ENCODE data around the gene IL1F10.

The IL1F10 gene

GRCh38 chr2:113046465-113046864, 21.3 kb upstream of the IL1F10 start:
- H3K4me3 ChIP-seq (ENCODE audit: control insufficient read depth in 1 of 7, extremely low read depth in 1 of 7, insufficient read depth in 4 of 7, low read depth in 2 of 7, low read length in 6 of 7), result no peak overlapping the region
- H3K36me3 ChIP-seq (ENCODE audit: control insufficient read depth in 4 of 4, insufficient read depth in 4 of 4, low read length in 3 of 4), result no peaks in the 10 kb centered on the region
- POLR2A ChIA-PET, result no interaction called here
- CTCF ChIA-PET, result interaction anchor here (0.8 kb wide), 1 partner anchor 10 kb away, joined by 3 read pairs; no protein-coding TSS in a partner anchor
- no peak overlapping the region for H3K27ac ChIP-seq (ENCODE audit: insufficient read depth in 1 of 2, low read depth in 1 of 2, low read length in 2 of 2, poor library complexity in 1 of 2, severe bottlenecking in 2 of 2)
- WGBS (ENCODE audit: insufficient coverage), result no CpG with 5 or more reads among the region's 5 CpGs
- no peaks in the 10 kb centered on the region for H3K4me1 ChIP-seq (ENCODE audit: control extremely low read depth in 1 of 4, control insufficient read depth in 4 of 4, insufficient read depth in 4 of 4, low read length in 3 of 4)
- peaks cover 0 to 4% (median 1%) of the 10 kb centered on the region in 5 experiments for H3K9me3 ChIP-seq (ENCODE audit: control extremely low read depth in 1 of 5, control insufficient read depth in 4 of 5, insufficient read depth in 2 of 5, low read depth in 1 of 5, low read length in 4 of 5)
- DNase-seq, result no peak
- H3K27me3 ChIP-seq (replicated peaks in 2 of 5; ENCODE audit: control insufficient read depth in 4 of 5, insufficient read depth in 5 of 5, low read length in 4 of 5), result no peaks in the 10 kb centered on the region

GRCh38 chr2:113050921-113051895, 16.6 kb upstream of the IL1F10 start:
- POLR2A ChIA-PET, result no interaction called here
- CTCF ChIA-PET, result no interaction called here
- DNase-seq, result no peak
- Histone ChIP-seq H3K4me3 (ENCODE audit: control insufficient read depth in 1 of 7, extremely low read depth in 1 of 7, insufficient read depth in 4 of 7, low read depth in 2 of 7, low read length in 6 of 7) (no peak overlapping the region), H3K9me3 (ENCODE audit: control extremely low read depth in 1 of 5, control insufficient read depth in 4 of 5, insufficient read depth in 2 of 5, low read depth in 1 of 5, low read length in 4 of 5) (peaks cover 1 to 24% (median 8%) of the 10 kb centered on the region in 5 experiments), H3K27me3 (replicated peaks in 2 of 5; ENCODE audit: control insufficient read depth in 4 of 5, insufficient read depth in 5 of 5, low read length in 4 of 5) (no peaks in the 10 kb centered on the region), H3K36me3 (ENCODE audit: control insufficient read depth in 4 of 4, insufficient read depth in 4 of 4, low read length in 3 of 4) (no peaks in the 10 kb centered on the region), H3K4me1 (ENCODE audit: control extremely low read depth in 1 of 4, control insufficient read depth in 4 of 4, insufficient read depth in 4 of 4, low read length in 3 of 4) (no peaks in the 10 kb centered on the region), H3K27ac (ENCODE audit: insufficient read depth in 1 of 2, low read depth in 1 of 2, low read length in 2 of 2, poor library complexity in 1 of 2, severe bottlenecking in 2 of 2) (no peak overlapping the region)
- WGBS (ENCODE audit: insufficient coverage), result 94% methylated on average over 37 of the region's 38 CpGs

DNA sequence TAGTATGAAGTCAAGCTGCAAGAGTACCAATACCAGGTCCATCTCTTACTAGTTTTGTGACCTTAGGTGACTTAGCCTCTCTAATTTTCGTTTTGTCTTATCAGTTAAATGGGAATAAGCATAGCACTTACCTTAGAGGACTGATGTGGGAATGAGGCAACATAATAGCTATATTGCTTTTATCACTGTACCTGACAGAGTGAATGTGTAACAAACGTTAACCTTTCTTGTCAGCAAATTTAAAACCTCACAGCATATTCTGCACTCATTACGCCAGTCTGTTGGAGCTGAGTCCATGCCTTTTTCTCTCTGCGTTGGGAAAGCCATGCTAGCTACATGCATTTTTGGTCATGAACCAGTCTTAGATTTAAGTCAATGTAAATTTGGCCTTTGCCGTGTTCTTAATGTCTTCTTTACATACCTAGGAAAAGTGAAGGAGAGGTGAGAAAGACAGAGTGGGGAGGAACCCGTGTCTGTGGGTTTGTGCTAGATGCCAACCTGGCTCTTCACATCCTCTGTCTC, 15.3 kb upstream of the IL1F10 start, which contains the start of gene IL36B:
Gene IL36B (minus strand): TSS at position 472 of the 522 bp plus-strand sequence.
- Histone ChIP-seq H3K4me1 (ENCODE audit: control extremely low read depth in 1 of 4, control insufficient read depth in 4 of 4, insufficient read depth in 4 of 4, low read length in 3 of 4) (no peaks in the 10 kb centered on the region), H3K27ac (ENCODE audit: insufficient read depth in 1 of 2, low read depth in 1 of 2, low read length in 2 of 2, poor library complexity in 1 of 2, severe bottlenecking in 2 of 2) (no peak within 1 kb of the TSS), H3K27me3 (replicated peaks in 2 of 5; ENCODE audit: control insufficient read depth in 4 of 5, insufficient read depth in 5 of 5, low read length in 4 of 5) (no peaks in the 10 kb centered on the region), H3K4me3 (ENCODE audit: control insufficient read depth in 1 of 7, extremely low read depth in 1 of 7, insufficient read depth in 4 of 7, low read depth in 2 of 7, low read length in 6 of 7) (no peak within 1 kb of the TSS), H3K9me3 (ENCODE audit: control extremely low read depth in 1 of 5, control insufficient read depth in 4 of 5, insufficient read depth in 2 of 5, low read depth in 1 of 5, low read length in 4 of 5) (peaks cover 1 to 24% (median 8%) of the 10 kb centered on the region in 5 experiments), H3K36me3 (ENCODE audit: control insufficient read depth in 4 of 4, insufficient read depth in 4 of 4, low read length in 3 of 4) (no peaks in the 10 kb centered on the region)
- ChIA-PET CTCF (no interaction called here), POLR2A (no interaction called here)
- WGBS (ENCODE audit: insufficient coverage), result 84% methylated on average over 5 of the region's 6 CpGs
- no peak for DNase-seq

DNA sequence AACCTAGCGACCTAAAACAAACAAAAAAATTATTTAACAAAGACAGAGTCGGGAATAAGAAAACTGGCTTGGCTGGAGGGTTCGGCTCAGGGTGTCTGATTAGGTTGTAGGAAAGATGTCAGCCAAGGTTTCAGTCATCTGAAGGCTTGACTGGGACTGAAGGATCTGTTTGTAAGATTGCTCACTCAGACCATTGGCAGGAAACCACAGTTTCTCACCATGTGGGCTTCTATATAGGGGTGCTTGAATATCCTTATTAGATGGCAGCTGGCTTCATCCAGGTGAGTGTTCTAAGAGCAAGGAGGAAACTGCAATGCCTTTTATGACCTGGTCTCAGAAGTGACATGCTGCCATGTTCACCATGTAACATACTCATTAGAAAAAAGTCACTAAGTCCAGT, 14.1 kb upstream of the IL1F10 start:
- Histone ChIP-seq H3K4me1 (ENCODE audit: control extremely low read depth in 1 of 4, control insufficient read depth in 4 of 4, insufficient read depth in 4 of 4, low read length in 3 of 4) (no peaks in the 10 kb centered on the region), H3K27ac (ENCODE audit: insufficient read depth in 1 of 2, low read depth in 1 of 2, low read length in 2 of 2, poor library complexity in 1 of 2, severe bottlenecking in 2 of 2) (no peak overlapping the region), H3K27me3 (replicated peaks in 2 of 5; ENCODE audit: control insufficient read depth in 4 of 5, insufficient read depth in 5 of 5, low read length in 4 of 5) (no peaks in the 10 kb centered on the region), H3K36me3 (ENCODE audit: control insufficient read depth in 4 of 4, insufficient read depth in 4 of 4, low read length in 3 of 4) (no peaks in the 10 kb centered on the region), H3K9me3 (ENCODE audit: control extremely low read depth in 1 of 5, control insufficient read depth in 4 of 5, insufficient read depth in 2 of 5, low read depth in 1 of 5, low read length in 4 of 5) (peaks cover 0 to 24% (median 8%) of the 10 kb centered on the region in 5 experiments), H3K4me3 (ENCODE audit: control insufficient read depth in 1 of 7, extremely low read depth in 1 of 7, insufficient read depth in 4 of 7, low read depth in 2 of 7, low read length in 6 of 7) (no peak overlapping the region)
- CTCF ChIA-PET, result no interaction called here
- no peak for DNase-seq
- POLR2A ChIA-PET, result no interaction called here
- 100% methylated on average over 2 of the region's 3 CpGs for WGBS (ENCODE audit: insufficient coverage)

DNA sequence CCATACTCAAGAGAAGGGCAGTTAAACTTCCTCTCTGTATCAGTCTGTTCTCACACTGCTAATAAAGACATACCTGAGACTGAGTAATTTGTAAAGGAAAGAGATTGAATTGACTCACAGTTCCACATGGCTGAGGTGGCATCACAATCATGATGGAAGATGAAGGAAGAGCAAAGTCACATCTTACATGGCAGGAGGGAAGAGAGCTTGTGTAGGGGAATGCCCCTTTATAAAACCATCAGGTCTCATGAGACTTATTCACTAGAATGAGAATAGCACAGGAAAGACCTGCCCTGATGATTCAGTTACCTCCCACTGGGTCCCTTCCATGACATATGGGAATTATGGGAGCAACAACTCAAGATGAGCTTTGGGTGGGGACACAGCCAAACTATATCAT, 13.7 kb upstream of the IL1F10 start:
- peaks cover 0 to 24% (median 8%) of the 10 kb centered on the region in 5 experiments for H3K9me3 ChIP-seq (ENCODE audit: control extremely low read depth in 1 of 5, control insufficient read depth in 4 of 5, insufficient read depth in 2 of 5, low read depth in 1 of 5, low read length in 4 of 5)
- ChIA-PET CTCF (interaction anchor here (1.1 kb wide), 1 partner anchor 14 kb away, joined by 3 read pairs; no protein-coding TSS in a partner anchor), POLR2A (no interaction called here)
- DNase-seq, result no peak
- no peak overlapping the region for H3K27ac ChIP-seq (ENCODE audit: insufficient read depth in 1 of 2, low read depth in 1 of 2, low read length in 2 of 2, poor library complexity in 1 of 2, severe bottlenecking in 2 of 2)
- H3K36me3 ChIP-seq (ENCODE audit: control insufficient read depth in 4 of 4, insufficient read depth in 4 of 4, low read length in 3 of 4), result no peaks in the 10 kb centered on the region
- H3K27me3 ChIP-seq (replicated peaks in 2 of 5; ENCODE audit: control insufficient read depth in 4 of 5, insufficient read depth in 5 of 5, low read length in 4 of 5), result no peaks in the 10 kb centered on the region
- H3K4me3 ChIP-seq (ENCODE audit: control insufficient read depth in 1 of 7, extremely low read depth in 1 of 7, insufficient read depth in 4 of 7, low read depth in 2 of 7, low read length in 6 of 7), result no peak overlapping the region
- H3K4me1 ChIP-seq (ENCODE audit: control extremely low read depth in 1 of 4, control insufficient read depth in 4 of 4, insufficient read depth in 4 of 4, low read length in 3 of 4), result no peaks in the 10 kb centered on the region

DNA sequence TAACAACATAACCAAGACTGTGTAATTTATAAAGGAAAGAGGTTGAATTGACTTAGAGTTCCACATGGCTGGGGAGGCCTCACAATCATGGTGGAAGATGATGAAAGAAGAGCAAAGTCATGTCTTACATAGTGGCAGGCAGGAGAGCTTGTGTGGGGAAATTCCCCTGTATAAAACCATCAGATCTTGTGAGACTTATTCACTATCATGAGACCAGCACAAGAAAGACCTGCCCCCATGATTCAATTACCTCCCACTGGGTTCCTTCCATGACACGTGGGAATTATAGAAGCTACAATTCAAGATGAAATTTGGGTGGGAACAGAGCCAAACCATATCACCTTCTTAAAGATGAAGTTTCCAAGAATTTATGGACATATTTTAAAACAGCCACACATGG, 11.2 kb upstream of the IL1F10 start:
- Histone ChIP-seq H3K27ac (ENCODE audit: insufficient read depth in 1 of 2, low read depth in 1 of 2, low read length in 2 of 2, poor library complexity in 1 of 2, severe bottlenecking in 2 of 2) (no peak overlapping the region), H3K4me1 (ENCODE audit: control extremely low read depth in 1 of 4, control insufficient read depth in 4 of 4, insufficient read depth in 4 of 4, low read length in 3 of 4) (no peaks in the 10 kb centered on the region), H3K27me3 (replicated peaks in 2 of 5; ENCODE audit: control insufficient read depth in 4 of 5, insufficient read depth in 5 of 5, low read length in 4 of 5) (no peaks in the 10 kb centered on the region), H3K9me3 (ENCODE audit: control extremely low read depth in 1 of 5, control insufficient read depth in 4 of 5, insufficient read depth in 2 of 5, low read depth in 1 of 5, low read length in 4 of 5) (peaks cover 0 to 22% (median 8%) of the 10 kb centered on the region in 5 experiments), H3K4me3 (ENCODE audit: control insufficient read depth in 1 of 7, extremely low read depth in 1 of 7, insufficient read depth in 4 of 7, low read depth in 2 of 7, low read length in 6 of 7) (no peak overlapping the region), H3K36me3 (ENCODE audit: control insufficient read depth in 4 of 4, insufficient read depth in 4 of 4, low read length in 3 of 4) (no peaks in the 10 kb centered on the region)
- ChIA-PET CTCF (no interaction called here), POLR2A (no interaction called here)
- DNase-seq, result no peak
- no CpG with 5 or more reads among the region's 1 CpG for WGBS (ENCODE audit: insufficient coverage)

GRCh38 chr2:113057117-113057516, 10.7 kb upstream of the IL1F10 start:
- Histone ChIP-seq H3K9me3 (ENCODE audit: control extremely low read depth in 1 of 5, control insufficient read depth in 4 of 5, insufficient read depth in 2 of 5, low read depth in 1 of 5, low read length in 4 of 5) (peaks cover 0 to 22% (median 8%) of the 10 kb centered on the region in 5 experiments), H3K36me3 (ENCODE audit: control insufficient read depth in 4 of 4, insufficient read depth in 4 of 4, low read length in 3 of 4) (no peaks in the 10 kb centered on the region), H3K27me3 (replicated peaks in 2 of 5; ENCODE audit: control insufficient read depth in 4 of 5, insufficient read depth in 5 of 5, low read length in 4 of 5) (no peaks in the 10 kb centered on the region), H3K4me3 (ENCODE audit: control insufficient read depth in 1 of 7, extremely low read depth in 1 of 7, insufficient read depth in 4 of 7, low read depth in 2 of 7, low read length in 6 of 7) (no peak overlapping the region), H3K4me1 (ENCODE audit: control extremely low read depth in 1 of 4, control insufficient read depth in 4 of 4, insufficient read depth in 4 of 4, low read length in 3 of 4) (no peaks in the 10 kb centered on the region), H3K27ac (ENCODE audit: insufficient read depth in 1 of 2, low read depth in 1 of 2, low read length in 2 of 2, poor library complexity in 1 of 2, severe bottlenecking in 2 of 2) (no peak overlapping the region)
- CTCF ChIA-PET, result no interaction called here
- POLR2A ChIA-PET, result no interaction called here
- DNase-seq, result no peak
- WGBS (ENCODE audit: insufficient coverage), result no CpG with 5 or more reads among the region's 1 CpG
